Fibroblast of lung (primary cell): ENCODE data around the gene TLL1. TPM values are rescaled to one million over a fixed set of nuclear protein-coding genes. Genes with fewer than 3 reads are reported as not detected.

Experiments
- DNase-seq, 2 donors: peaks; one replicate each; pipeline versions ENCODE4 v3.0.0 to v3.0.0-alpha.2; 2010; ENCODE audit warnings: low read depth in 2 of 2
- H2AFZ ChIP-seq: 2 replicates; pipeline ENCODE4 v1.5.1; 2012; ENCODE audit warnings: low read length, control low read depth, inconsistent platforms
- H3K27ac ChIP-seq: 2 replicates; pipeline ENCODE4 v1.5.1; 2011; ENCODE audit warnings: low read length, control low read depth; ENCODE audit not compliant: insufficient read depth
- H3K27me3 ChIP-seq: 2 replicates; pipeline ENCODE4 v1.5.1; 2011; ENCODE audit warnings: mild to moderate bottlenecking, low read length; ENCODE audit not compliant: control insufficient read depth, insufficient read depth
- H3K36me3 ChIP-seq: 2 replicates; pipeline ENCODE4 v1.5.1; 2011; ENCODE audit warnings: low read length; ENCODE audit not compliant: control insufficient read depth, insufficient read depth
- H3K4me1 ChIP-seq: 2 replicates; pipeline ENCODE4 v1.5.1; 2011; ENCODE audit warnings: low read length; ENCODE audit not compliant: control insufficient read depth, insufficient read depth; ENCODE audit errors: extremely low read depth
- H3K4me2 ChIP-seq: 2 replicates; pipeline ENCODE4 v1.5.1; 2011; ENCODE audit warnings: low read length, control low read depth; ENCODE audit not compliant: insufficient read depth; ENCODE audit errors: extremely low read depth
- H3K4me3 ChIP-seq, 4 experiments: fragments of 200-600 bp in 1 of 4; sonication (generic) in 1 of 4; replicated peaks in 1 of 4; 2 replicates each; pipeline ENCODE4 v1.5.1; 2011 to 2016; ENCODE audit warnings: low read length in 4 of 4, low read depth in 3 of 4, mild to moderate bottlenecking in 3 of 4, control low read depth in 2 of 4, inconsistent platforms in 1 of 4, mixed read lengths in 1 of 4; ENCODE audit not compliant: insufficient read depth in 1 of 4; ENCODE audit errors: control extremely low read depth in 1 of 4
- H3K79me2 ChIP-seq: 2 replicates; pipeline ENCODE4 v1.5.1; 2012; ENCODE audit warnings: mild to moderate bottlenecking, low read length, inconsistent platforms; ENCODE audit not compliant: control insufficient read depth, insufficient read depth
- H3K9ac ChIP-seq: 2 replicates; pipeline ENCODE4 v1.5.1; 2011; ENCODE audit warnings: mild to moderate bottlenecking, low read length, control low read depth; ENCODE audit not compliant: insufficient read depth
- H3K9me3 ChIP-seq: 2 replicates; pipeline ENCODE4 v1.5.1; 2012; ENCODE audit warnings: low read depth, low read length; ENCODE audit not compliant: control insufficient read depth, insufficient read depth
- H4K20me1 ChIP-seq: 2 replicates; pipeline ENCODE4 v1.5.1; 2011; ENCODE audit warnings: low read length; ENCODE audit not compliant: control insufficient read depth, insufficient read depth; ENCODE audit errors: extremely low read depth
- CTCF ChIP-seq, 2 donors: IDR thresholded peaks in 1 of 2; conservative IDR thresholded peaks in 1 of 2; 1 replicate in 1 of 2; 2 replicates in 1 of 2; pipeline ENCODE4 v1.5.1; 2011 to 2012; ENCODE audit warnings: low read length in 2 of 2, control low read depth in 1 of 2, inconsistent platforms in 1 of 2, low read depth in 1 of 2, mild to moderate bottlenecking in 1 of 2
- EZH2 ChIP-seq: IDR thresholded peaks from 2 replicates; pipeline ENCODE4 v1.5.1; 2012; ENCODE audit warnings: low read length, control low read depth, mild to moderate bottlenecking; ENCODE audit errors: missing control alignments
- polyA plus RNA-seq, 2 donors: library from polyadenylated mRNA; depleted of rRNA in 1 of 2; stranded (reverse) in 1 of 2; unstranded in 1 of 2; fragments of >200 nt; gene quantifications; 2 replicates each; pipeline ENCODE4 v1.2.1, GENCODE V29; 2011 to 2012; ENCODE audit warnings: missing spikeins in 1 of 2
- total RNA-seq: library from RNA; depleted of rRNA; stranded (reverse); fragments of >200 nt; gene quantifications from 2 replicates; pipeline ENCODE4 v1.2.1, GENCODE V29; 2014

TLL1 gene
- total and polyA plus RNA-seq, 2 donors (not counting 1 experiment from before 2014, with no cell fraction given) = 0.33 to 2.7 TPM

GRCh38 chr4:165967486-165967885, 94.4 kb downstream of the TLL1 start:
- no peak overlapping the region for H2AFZ ChIP-seq
- H3K4me3 ChIP-seq = no peak overlapping the region
- no peak overlapping the region for H3K9ac ChIP-seq
- no peaks in the 10 kb centered on the region for H3K4me1 ChIP-seq
- no peaks in the 10 kb centered on the region for H3K27me3 ChIP-seq
- no peaks in the 10 kb centered on the region for H3K36me3 ChIP-seq
- no peak overlapping the region for H3K4me2 ChIP-seq
- H3K27ac ChIP-seq = no peak overlapping the region
- TF ChIP-seq EZH2 (no peak), CTCF (conservative IDR thresholded peaks at IDR 0.05 in 1 of 2, IDR thresholded peaks at IDR 0.05 in 1 of 2; ENCODE audit: low read depth in 1 of 2, low read length in 2 of 2) (no peak)
- no peaks in the 10 kb centered on the region for H4K20me1 ChIP-seq
- DNase-seq = no peak
- no peaks in the 10 kb centered on the region for H3K9me3 ChIP-seq
- H3K79me2 ChIP-seq = no peaks in the 10 kb centered on the region

- no peak for DNase-seq
- Histone ChIP-seq H3K9me3 (no peaks in the 10 kb centered on the region), H3K36me3 (no peaks in the 10 kb centered on the region), H3K79me2 (no peaks in the 10 kb centered on the region), H3K9ac (no peak overlapping the region), H3K4me3 (no peak overlapping the region), H4K20me1 (no peaks in the 10 kb centered on the region), H3K27ac (no peak overlapping the region), H3K27me3 (no peaks in the 10 kb centered on the region), H3K4me2 (no peak overlapping the region), H2AFZ (no peak overlapping the region), H3K4me1 (no peaks in the 10 kb centered on the region)
- no peak for TF ChIP-seq CTCF (conservative IDR thresholded peaks at IDR 0.05 in 1 of 2, IDR thresholded peaks at IDR 0.05 in 1 of 2; ENCODE audit: low read depth in 1 of 2, low read length in 2 of 2)
- TF ChIP-seq EZH2 = no peak
Observed at GRCh38 chr4:165970703-165971420, 97.8 kb downstream of the TLL1 start.

GRCh38 chr4:165971446-165971845, 98.4 kb downstream of the TLL1 start:
- no peak for DNase-seq
- Histone ChIP-seq H3K9ac (no peak overlapping the region), H3K36me3 (no peaks in the 10 kb centered on the region), H2AFZ (no peak overlapping the region), H3K4me3 (no peak overlapping the region), H3K27ac (no peak overlapping the region), H3K27me3 (no peaks in the 10 kb centered on the region), H4K20me1 (no peaks in the 10 kb centered on the region), H3K79me2 (no peaks in the 10 kb centered on the region), H3K9me3 (no peaks in the 10 kb centered on the region), H3K4me1 (no peaks in the 10 kb centered on the region), H3K4me2 (no peak overlapping the region)
- no peak for TF ChIP-seq EZH2
- TF ChIP-seq CTCF (conservative IDR thresholded peaks at IDR 0.05 in 1 of 2, IDR thresholded peaks at IDR 0.05 in 1 of 2; ENCODE audit: low read depth in 1 of 2, low read length in 2 of 2) = no peak
